Right atrium auricular region (tissue), 2 donors: ENCODE results near the gene LRRC27. TPM values are rescaled to one million over a fixed set of nuclear protein-coding genes. Genes with fewer than 3 reads are reported as not detected.

Source experiments
- DNase-seq: peaks from one replicate; pipeline ENCODE4 v3.0.0-alpha.2; 2019; ENCODE audit warnings: low spot score
- H3K27ac ChIP-seq, 2 donors: fragments of 200-600 bp; sonication (generic); 1 replicate in 1 of 2; 2 replicates in 1 of 2; pipeline ENCODE4 v1.5.1; 2016 to 2019
- H3K27me3 ChIP-seq, 2 donors: fragments of 200-600 bp; sonication (generic); one replicate each; pipeline versions ENCODE4 v1.5.1 to v1.6.0; 2017 to 2019
- H3K36me3 ChIP-seq: fragments of 200-600 bp; sonication (generic); one replicate; pipeline ENCODE4 v1.5.1; 2016
- H3K4me1 ChIP-seq, 2 donors: fragments of 200-600 bp; sonication (generic); one replicate each; pipeline versions ENCODE4 v1.5.1 to v1.6.0; 2017 to 2019
- H3K4me3 ChIP-seq, 2 donors: fragments of 200-600 bp; sonication (generic); 1 replicate in 1 of 2; 2 replicates in 1 of 2; pipeline ENCODE4 v1.5.1; 2017 to 2019; ENCODE audit warnings: mild to moderate bottlenecking in 1 of 2, moderate library complexity in 1 of 2
- H3K9me3 ChIP-seq, 2 donors: fragments of 200-600 bp; sonication (generic); one replicate each; pipeline ENCODE4 v1.5.1; 2019
- total RNA-seq, 2 donors: library from RNA; depleted of rRNA; stranded (reverse); fragments of >200 nt; gene quantifications; one replicate each; pipeline ENCODE4 v1.1.0, GENCODE V29; 2016
- TF ChIP-seq, protein P1 (sequence below), 2 donors: fragments of 200-600 bp; sonication (generic); IDR thresholded peaks; one replicate each; pipeline ENCODE4 v1.5.1; 2019; ENCODE audit warnings: antibody characterized with exemption in 2 of 2

LRRC27 gene
- total RNA-seq, 2 donors from 2014 or later, result 2.6 to 4.6 TPM

DNA sequence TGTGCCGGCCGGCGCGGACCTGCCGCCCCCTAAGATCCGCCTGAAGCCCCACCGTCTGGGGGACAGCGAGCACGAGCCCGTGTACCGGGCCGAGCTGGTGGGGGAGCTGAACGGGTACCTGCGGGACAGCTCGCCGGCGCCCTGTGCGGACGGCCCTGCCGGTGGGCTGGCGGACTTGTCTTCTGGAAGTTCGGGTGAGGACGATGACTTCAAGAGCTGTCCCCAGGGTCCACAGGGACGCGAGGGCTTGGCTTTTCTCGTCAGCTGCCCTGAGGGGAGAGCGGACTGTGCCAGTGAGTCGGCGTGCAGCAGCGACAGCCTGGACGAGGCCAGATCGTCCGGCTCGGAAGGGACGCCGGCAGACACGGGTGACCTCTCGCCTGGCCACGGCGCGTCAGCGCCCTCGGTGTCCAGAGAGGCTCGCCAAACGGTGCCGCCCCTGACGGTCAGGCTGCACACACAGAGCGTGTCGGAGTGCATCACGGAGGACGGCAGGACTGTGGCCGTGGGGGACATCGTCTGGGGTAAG, 73.5 kb downstream of the LRRC27 start:
- Histone ChIP-seq H3K27me3 (no peaks in the 10 kb centered on the region), H3K27ac (no peak overlapping the region), H3K4me1 (peaks cover 0 to 37% of the 10 kb centered on the region in 2 donors), H3K4me3 (no peak overlapping the region), H3K9me3 (no peaks in the 10 kb centered on the region), H3K36me3 (peaks cover 19% of the 10 kb centered on the region)
- TF ChIP-seq, protein P1, sequence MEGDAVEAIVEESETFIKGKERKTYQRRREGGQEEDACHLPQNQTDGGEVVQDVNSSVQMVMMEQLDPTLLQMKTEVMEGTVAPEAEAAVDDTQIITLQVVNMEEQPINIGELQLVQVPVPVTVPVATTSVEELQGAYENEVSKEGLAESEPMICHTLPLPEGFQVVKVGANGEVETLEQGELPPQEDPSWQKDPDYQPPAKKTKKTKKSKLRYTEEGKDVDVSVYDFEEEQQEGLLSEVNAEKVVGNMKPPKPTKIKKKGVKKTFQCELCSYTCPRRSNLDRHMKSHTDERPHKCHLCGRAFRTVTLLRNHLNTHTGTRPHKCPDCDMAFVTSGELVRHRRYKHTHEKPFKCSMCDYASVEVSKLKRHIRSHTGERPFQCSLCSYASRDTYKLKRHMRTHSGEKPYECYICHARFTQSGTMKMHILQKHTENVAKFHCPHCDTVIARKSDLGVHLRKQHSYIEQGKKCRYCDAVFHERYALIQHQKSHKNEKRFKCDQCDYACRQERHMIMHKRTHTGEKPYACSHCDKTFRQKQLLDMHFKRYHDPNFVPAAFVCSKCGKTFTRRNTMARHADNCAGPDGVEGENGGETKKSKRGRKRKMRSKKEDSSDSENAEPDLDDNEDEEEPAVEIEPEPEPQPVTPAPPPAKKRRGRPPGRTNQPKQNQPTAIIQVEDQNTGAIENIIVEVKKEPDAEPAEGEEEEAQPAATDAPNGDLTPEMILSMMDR (IDR thresholded peaks at IDR 0.05), result no peak
- DNase-seq, result no peak

- no peak overlapping the region for H3K27ac ChIP-seq
- DNase-seq, result no peak
- no peaks in the 10 kb centered on the region for H3K9me3 ChIP-seq
- H3K27me3 ChIP-seq, result no peaks in the 10 kb centered on the region
- peaks cover 0 to 34% of the 10 kb centered on the region in 2 donors for H3K4me1 ChIP-seq
- H3K36me3 ChIP-seq, result peaks cover 19% of the 10 kb centered on the region
- H3K4me3 ChIP-seq, result no peak overlapping the region
- TF ChIP-seq, protein P1 (IDR thresholded peaks at IDR 0.05), result no peak
Observed at GRCh38 chr10:132406181-132406580, 74.2 kb downstream of the LRRC27 start.

DNA sequence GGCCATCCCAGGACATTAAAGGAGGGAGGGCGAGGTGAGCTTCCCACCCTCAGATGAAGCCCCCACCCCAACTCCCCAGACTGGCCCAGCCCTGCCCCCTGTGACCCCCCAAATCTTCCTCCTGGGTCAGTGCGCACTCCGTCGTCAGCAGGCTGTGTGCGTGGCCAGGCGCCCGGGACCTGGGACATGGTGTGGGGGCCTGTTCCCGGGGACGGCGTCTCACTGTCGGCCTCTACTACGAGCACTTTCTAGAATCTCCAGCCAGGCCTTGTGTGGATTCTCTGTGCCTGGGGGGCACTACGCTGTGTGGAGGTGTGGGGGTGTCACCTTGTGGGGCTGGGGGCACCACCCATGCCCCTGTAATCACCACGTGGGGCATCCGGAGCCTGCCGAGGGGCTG, 74.8 kb downstream of the LRRC27 start:
- H3K27me3 ChIP-seq, result no peaks in the 10 kb centered on the region
- H3K4me3 ChIP-seq, result no peak overlapping the region
- peaks cover 0 to 36% of the 10 kb centered on the region in 2 donors for H3K4me1 ChIP-seq
- no peak for DNase-seq
- peaks cover 19% of the 10 kb centered on the region for H3K36me3 ChIP-seq
- TF ChIP-seq, protein P1 (IDR thresholded peaks at IDR 0.05), result no peak
- peak overlapping the region; percentile 63 to 68 for H3K27ac ChIP-seq
- no peaks in the 10 kb centered on the region for H3K9me3 ChIP-seq

DNA sequence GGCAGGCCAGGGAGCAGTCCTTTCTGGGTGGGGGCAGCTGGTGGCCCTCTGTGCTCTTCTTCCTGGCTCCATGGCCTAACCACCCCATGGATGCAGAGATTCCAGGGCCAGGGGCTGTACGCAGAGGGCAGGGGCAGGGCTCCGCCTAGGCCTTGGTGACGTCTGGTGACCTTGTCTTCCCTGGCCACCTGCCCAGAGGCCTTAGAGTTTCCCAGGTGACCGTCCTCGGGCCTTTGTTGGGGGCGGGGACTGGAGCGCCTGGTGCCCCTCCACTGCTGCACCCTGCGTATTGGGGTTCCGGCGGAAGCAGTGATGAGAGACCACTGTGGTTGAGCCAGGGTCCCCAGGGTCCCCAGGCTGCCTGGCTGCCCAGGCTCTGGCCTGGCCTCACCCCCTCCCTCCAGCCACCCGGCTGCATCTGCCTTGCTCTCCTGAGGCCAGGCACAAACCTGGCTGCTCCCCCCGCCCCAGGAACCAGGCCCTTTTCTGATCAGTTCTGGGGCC, 75.3 kb downstream of the LRRC27 start:
- H3K27ac ChIP-seq, result peak overlapping the region; percentile 63 to 68
- peaks cover 0 to 41% of the 10 kb centered on the region in 2 donors for H3K4me1 ChIP-seq
- no peak for DNase-seq
- peaks cover 19% of the 10 kb centered on the region for H3K36me3 ChIP-seq
- no peaks in the 10 kb centered on the region for H3K27me3 ChIP-seq
- no peaks in the 10 kb centered on the region for H3K9me3 ChIP-seq
- H3K4me3 ChIP-seq, result no peak overlapping the region
- TF ChIP-seq, protein P1 (IDR thresholded peaks at IDR 0.05), result no peak

DNA sequence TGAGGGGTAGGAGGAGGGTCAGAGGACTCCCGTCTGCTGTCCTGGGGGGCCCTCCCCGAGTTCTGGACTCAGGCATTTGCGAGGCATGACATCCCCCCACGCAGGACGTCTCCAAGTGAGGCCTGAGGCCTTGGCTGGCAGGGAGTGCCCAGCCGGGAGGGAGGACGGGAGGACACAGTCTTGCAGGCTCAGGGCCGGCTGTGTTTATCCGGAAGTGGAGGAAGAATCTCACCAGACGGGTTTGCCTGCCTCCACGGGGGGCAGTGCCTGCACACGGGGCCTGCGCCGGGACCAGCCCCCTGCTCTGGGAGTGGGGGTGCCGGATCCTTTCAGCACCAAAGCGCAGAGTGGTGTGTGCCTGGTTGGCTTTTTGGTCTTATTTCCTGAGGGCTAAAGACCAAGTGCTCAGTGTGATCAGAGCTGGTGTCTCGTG, 75.9 kb downstream of the LRRC27 start:
- H3K27ac ChIP-seq, result peak overlapping the region; percentile 63 to 68

More for the DNA sequence above, 75.9 kb downstream of the LRRC27 start:
- Histone ChIP-seq H3K27me3 (no peaks in the 10 kb centered on the region), H3K4me3 (no peak overlapping the region), H3K9me3 (no peaks in the 10 kb centered on the region), H3K4me1 (peaks cover 0 to 47% of the 10 kb centered on the region in 2 donors), H3K36me3 (peaks cover 19% of the 10 kb centered on the region)
- DNase-seq, result no peak
- TF ChIP-seq, protein P1 (IDR thresholded peaks at IDR 0.05), result no peak
